Uterus (tissue), 2 donors: ENCODE data around the gene CCDC148.

Source experiments
- CTCF ChIP-seq, 4 experiments: fragments of 200-600 bp in 2 of 4; fragments of 450-650 bp in 2 of 4; sonication (generic) in 2 of 4; IDR thresholded peaks; one replicate each; pipeline ENCODE4 v1.5.1; 2016 to 2019; ENCODE audit warnings: antibody characterized with exemption in 4 of 4, mild to moderate bottlenecking in 2 of 4, moderate library complexity in 1 of 4
- POLR2A ChIP-seq, 2 donors: fragments of 450-650 bp; IDR thresholded peaks; one replicate each; pipeline ENCODE4 v1.6.1; 2016; ENCODE audit warnings: antibody characterized with exemption in 2 of 2, mild to moderate bottlenecking in 1 of 2, moderate library complexity in 1 of 2

- TF ChIP-seq CTCF (IDR thresholded peaks at IDR 0.05), result no peak
- no peak for TF ChIP-seq POLR2A (IDR thresholded peaks at IDR 0.05)
Measured at GRCh38 chr2:158407031-158407430, 49.5 kb downstream of the CCDC148 start.
